SK-N-SH treated with all-trans-retinoic acid at 6 μM for 48 hours (cell line): ENCODE results near the gene GRIFIN.

Experiments
- ATAC-seq: fragments of 200-7000 bp; cut with Tn5 transposase; 3 replicates; pipeline ENCODE4 v1.9.1; 2020; ENCODE audit warnings: mild to moderate bottlenecking, moderate library complexity
- ARNTL ChIP-seq: fragments of 450-650 bp; formaldehyde crosslinking; IDR thresholded peaks from 2 replicates; pipeline ENCODE4 v1.5.0; 2020; ENCODE audit warnings: low read depth, mild to moderate bottlenecking, moderate library complexity, borderline replicate concordance
- BACH2 ChIP-seq: fragments of 250-450 bp; sonication (Bioruptor Pico); IDR thresholded peaks from 2 replicates; pipeline ENCODE4 v1.9.0; 2021; ENCODE audit warnings: mild to moderate bottlenecking, borderline replicate concordance
- CREB5 ChIP-seq: fragments of 250-450 bp; sonication (Bioruptor Pico); IDR thresholded peaks from 2 replicates; pipeline ENCODE4 v1.5.1; 2020; ENCODE audit warnings: low read depth, mild to moderate bottlenecking, moderate library complexity
- CSDC2 ChIP-seq: fragments of 250-450 bp; sonication (Bioruptor Pico); IDR thresholded peaks from 2 replicates; pipeline ENCODE4 v1.5.0; 2020; ENCODE audit warnings: mild to moderate bottlenecking, moderate library complexity
- CSRNP3 ChIP-seq: fragments of 250-450 bp; sonication (Bioruptor Pico); IDR thresholded peaks from 2 replicates; pipeline ENCODE4 v1.5.1; 2021; ENCODE audit warnings: mild to moderate bottlenecking, moderate library complexity
- GLIS3 ChIP-seq: fragments of 250-450 bp; sonication (Bioruptor Pico); IDR thresholded peaks from 2 replicates; pipeline ENCODE4 v1.5.0; 2020; ENCODE audit warnings: mild to moderate bottlenecking, moderate library complexity
- ISL1 ChIP-seq: fragments of 250-450 bp; sonication (Bioruptor Pico); IDR thresholded peaks from 2 replicates; pipeline ENCODE4 v2.1.2; 2022; ENCODE audit warnings: mild to moderate bottlenecking, moderate library complexity
- OSR1 ChIP-seq: fragments of 250-450 bp; sonication (Bioruptor Pico); IDR thresholded peaks from 2 replicates; pipeline ENCODE4 v1.8.0; 2022; ENCODE audit warnings: moderate library complexity, mild to moderate bottlenecking, inconsistent platforms
- PATZ1 ChIP-seq: fragments of 250-450 bp; sonication (Bioruptor Pico); IDR thresholded peaks from 2 replicates; pipeline ENCODE4 v1.8.0; 2020; ENCODE audit warnings: mild to moderate bottlenecking, moderate library complexity, borderline replicate concordance
- PPARA ChIP-seq: fragments of 250-450 bp; sonication (Bioruptor Pico); IDR thresholded peaks from 2 replicates; pipeline ENCODE4 v1.5.0; 2020; ENCODE audit warnings: mild to moderate bottlenecking, borderline replicate concordance
- RARB ChIP-seq: fragments of 250-450 bp; sonication (Bioruptor Pico); IDR thresholded peaks from 2 replicates; pipeline ENCODE4 v1.8.0; 2021; ENCODE audit warnings: mild to moderate bottlenecking, moderate library complexity
- SNAI2 ChIP-seq: fragments of 250-450 bp; sonication (Bioruptor Pico); IDR thresholded peaks from 2 replicates; pipeline ENCODE4 v1.5.0; 2020; ENCODE audit warnings: mild to moderate bottlenecking, moderate library complexity
- TCF4 ChIP-seq: fragments of 250-450 bp; sonication (Bioruptor Pico); IDR thresholded peaks from 2 replicates; pipeline ENCODE4 v1.8.0; 2021; ENCODE audit warnings: mild to moderate bottlenecking, moderate library complexity, borderline replicate concordance
- TOX ChIP-seq: fragments of 250-450 bp; sonication (Bioruptor Pico); IDR thresholded peaks from 2 replicates; pipeline ENCODE4 v1.8.0; 2021; ENCODE audit warnings: mild to moderate bottlenecking, moderate library complexity, borderline replicate concordance
- ZFP30 ChIP-seq: fragments of 450-650 bp; formaldehyde crosslinking; IDR thresholded peaks from 2 replicates; pipeline ENCODE4 v1.5.0; 2022; ENCODE audit warnings: mild to moderate bottlenecking, moderate library complexity
- ZNF8 ChIP-seq: fragments of 450-650 bp; formaldehyde crosslinking; IDR thresholded peaks from 2 replicates; pipeline ENCODE4 v1.5.0; 2020; ENCODE audit warnings: mild to moderate bottlenecking, moderate library complexity
- TF ChIP-seq, protein P1 (sequence below): fragments of 250-450 bp; sonication (Bioruptor Pico); IDR thresholded peaks from 2 replicates; pipeline ENCODE4 v1.5.0; 2020; ENCODE audit warnings: mild to moderate bottlenecking, moderate library complexity
- TF ChIP-seq, protein P2 (sequence below): fragments of 250-450 bp; sonication (Bioruptor Pico); IDR thresholded peaks from 2 replicates; pipeline ENCODE4 v1.8.0; 2021; ENCODE audit warnings: low read depth, mild to moderate bottlenecking, moderate library complexity, borderline replicate concordance

GRIFIN gene

DNA sequence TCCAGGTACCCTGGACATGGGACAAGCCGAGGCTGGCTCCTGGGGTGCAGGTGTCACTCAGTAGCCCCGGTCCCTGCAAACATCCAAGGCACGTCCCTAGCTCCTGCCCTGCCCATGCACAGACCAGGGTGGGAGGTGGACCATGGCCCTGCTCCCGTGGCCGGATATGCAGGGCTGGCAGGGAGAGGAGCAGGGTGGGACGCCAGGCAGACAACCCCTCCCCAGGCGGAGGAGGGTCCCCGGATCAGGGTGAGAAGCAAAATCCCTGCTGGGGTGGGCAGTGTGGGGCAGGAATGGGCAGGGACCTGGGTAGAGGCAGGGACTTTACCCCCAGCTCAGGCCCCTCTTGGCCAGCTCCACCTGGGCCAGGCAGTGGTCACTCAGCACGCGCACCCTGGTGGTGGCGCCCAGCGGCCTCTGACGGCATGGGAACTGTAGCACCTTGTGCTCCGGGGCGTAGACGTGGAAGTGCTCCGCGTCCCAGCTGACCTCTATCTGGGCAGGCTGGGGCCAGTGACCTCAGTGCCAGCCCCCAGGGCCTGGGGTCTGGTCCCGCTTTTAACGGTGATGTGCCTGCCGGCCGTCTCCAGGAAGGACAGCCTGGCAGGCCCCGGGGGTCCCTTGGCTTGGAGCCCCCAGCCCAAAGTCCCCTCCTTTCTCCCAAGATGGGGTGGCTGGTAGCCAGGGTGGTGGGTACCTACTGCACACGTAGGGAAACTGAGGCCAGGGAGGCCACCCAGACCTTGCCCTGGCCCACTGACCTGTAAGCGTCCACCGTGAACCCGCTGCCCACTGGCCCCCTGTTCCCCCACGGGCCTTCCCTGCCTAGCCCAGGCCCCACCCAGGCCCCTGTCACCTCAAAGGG lies 1.2 kb downstream of the GRIFIN start:
- TF ChIP-seq ZFP30 (CRISPR knock-in tag) (no peak), TCF4 (CRISPR knock-in tag) (no peak), CSDC2 (CRISPR knock-in tag) (no peak), CSRNP3 (CRISPR knock-in tag) (no peak), TOX (no peak), GLIS3 (no peak), ARNTL (no peak), PPARA (CRISPR knock-in tag) (no peak), BACH2 (CRISPR knock-in tag) (no peak)
- TF ChIP-seq, protein P1, sequence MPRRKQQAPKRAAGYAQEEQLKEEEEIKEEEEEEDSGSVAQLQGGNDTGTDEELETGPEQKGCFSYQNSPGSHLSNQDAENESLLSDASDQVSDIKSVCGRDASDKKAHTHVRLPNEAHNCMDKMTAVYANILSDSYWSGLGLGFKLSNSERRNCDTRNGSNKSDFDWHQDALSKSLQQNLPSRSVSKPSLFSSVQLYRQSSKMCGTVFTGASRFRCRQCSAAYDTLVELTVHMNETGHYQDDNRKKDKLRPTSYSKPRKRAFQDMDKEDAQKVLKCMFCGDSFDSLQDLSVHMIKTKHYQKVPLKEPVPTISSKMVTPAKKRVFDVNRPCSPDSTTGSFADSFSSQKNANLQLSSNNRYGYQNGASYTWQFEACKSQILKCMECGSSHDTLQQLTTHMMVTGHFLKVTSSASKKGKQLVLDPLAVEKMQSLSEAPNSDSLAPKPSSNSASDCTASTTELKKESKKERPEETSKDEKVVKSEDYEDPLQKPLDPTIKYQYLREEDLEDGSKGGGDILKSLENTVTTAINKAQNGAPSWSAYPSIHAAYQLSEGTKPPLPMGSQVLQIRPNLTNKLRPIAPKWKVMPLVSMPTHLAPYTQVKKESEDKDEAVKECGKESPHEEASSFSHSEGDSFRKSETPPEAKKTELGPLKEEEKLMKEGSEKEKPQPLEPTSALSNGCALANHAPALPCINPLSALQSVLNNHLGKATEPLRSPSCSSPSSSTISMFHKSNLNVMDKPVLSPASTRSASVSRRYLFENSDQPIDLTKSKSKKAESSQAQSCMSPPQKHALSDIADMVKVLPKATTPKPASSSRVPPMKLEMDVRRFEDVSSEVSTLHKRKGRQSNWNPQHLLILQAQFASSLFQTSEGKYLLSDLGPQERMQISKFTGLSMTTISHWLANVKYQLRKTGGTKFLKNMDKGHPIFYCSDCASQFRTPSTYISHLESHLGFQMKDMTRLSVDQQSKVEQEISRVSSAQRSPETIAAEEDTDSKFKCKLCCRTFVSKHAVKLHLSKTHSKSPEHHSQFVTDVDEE (CRISPR knock-in tag), result no peak
- ATAC-seq, result no peak

GRCh38 chr7:2474224-2474623 lies 2.0 kb downstream of the GRIFIN start:
- ATAC-seq, result no peak
- TF ChIP-seq CSDC2 (CRISPR knock-in tag) (no peak), ZNF8 (no peak), ARNTL (no peak), RARB (CRISPR knock-in tag) (no peak), PATZ1 (CRISPR knock-in tag) (no peak), CREB5 (no peak), OSR1 (CRISPR knock-in tag) (no peak), ISL1 (CRISPR knock-in tag) (no peak), TCF4 (CRISPR knock-in tag) (no peak), TOX (no peak), SNAI2 (CRISPR knock-in tag) (no peak), PPARA (CRISPR knock-in tag) (no peak)
- TF ChIP-seq, protein P2, sequence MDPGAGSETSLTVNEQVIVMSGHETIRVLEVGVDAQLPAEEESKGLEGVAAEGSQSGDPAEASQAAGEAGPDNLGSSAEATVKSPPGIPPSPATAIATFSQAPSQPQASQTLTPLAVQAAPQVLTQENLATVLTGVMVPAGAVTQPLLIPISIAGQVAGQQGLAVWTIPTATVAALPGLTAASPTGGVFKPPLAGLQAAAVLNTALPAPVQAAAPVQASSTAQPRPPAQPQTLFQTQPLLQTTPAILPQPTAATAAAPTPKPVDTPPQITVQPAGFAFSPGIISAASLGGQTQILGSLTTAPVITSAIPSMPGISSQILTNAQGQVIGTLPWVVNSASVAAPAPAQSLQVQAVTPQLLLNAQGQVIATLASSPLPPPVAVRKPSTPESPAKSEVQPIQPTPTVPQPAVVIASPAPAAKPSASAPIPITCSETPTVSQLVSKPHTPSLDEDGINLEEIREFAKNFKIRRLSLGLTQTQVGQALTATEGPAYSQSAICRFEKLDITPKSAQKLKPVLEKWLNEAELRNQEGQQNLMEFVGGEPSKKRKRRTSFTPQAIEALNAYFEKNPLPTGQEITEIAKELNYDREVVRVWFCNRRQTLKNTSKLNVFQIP (CRISPR knock-in tag), result no peak
- TF ChIP-seq, protein P1 (CRISPR knock-in tag), result no peak
